ENCODE measurements around the gene USP19. TPM values are rescaled to one million over a fixed set of nuclear protein-coding genes. Genes with fewer than 3 reads are reported as not detected.

USP19 gene
- total and polyA plus RNA-seq, 2 of the 8 experiments (the other 6 are each of a cell fraction or from before 2014, with no cell fraction given), result 46.4 to 65.8 TPM

DNA sequence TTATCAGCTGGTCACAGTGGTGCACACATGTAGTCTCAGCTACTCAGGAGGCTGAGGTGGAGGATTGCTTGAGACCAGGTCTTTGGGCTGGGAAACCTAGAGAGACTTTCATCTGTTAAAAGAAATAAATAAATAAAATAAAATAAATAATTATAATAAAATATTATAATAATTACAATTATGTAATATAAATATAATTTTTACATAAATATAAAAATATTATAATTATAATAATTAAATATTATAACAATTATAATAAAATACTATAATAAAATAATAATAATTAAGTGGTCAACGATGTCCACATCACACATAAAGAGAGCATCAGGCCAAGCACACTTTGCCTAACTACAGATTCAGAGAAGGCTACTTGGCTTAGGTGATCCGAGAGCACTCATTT, 41.4 kb downstream of the USP19 start (continued):
- TF ChIP-seq, protein P1, sequence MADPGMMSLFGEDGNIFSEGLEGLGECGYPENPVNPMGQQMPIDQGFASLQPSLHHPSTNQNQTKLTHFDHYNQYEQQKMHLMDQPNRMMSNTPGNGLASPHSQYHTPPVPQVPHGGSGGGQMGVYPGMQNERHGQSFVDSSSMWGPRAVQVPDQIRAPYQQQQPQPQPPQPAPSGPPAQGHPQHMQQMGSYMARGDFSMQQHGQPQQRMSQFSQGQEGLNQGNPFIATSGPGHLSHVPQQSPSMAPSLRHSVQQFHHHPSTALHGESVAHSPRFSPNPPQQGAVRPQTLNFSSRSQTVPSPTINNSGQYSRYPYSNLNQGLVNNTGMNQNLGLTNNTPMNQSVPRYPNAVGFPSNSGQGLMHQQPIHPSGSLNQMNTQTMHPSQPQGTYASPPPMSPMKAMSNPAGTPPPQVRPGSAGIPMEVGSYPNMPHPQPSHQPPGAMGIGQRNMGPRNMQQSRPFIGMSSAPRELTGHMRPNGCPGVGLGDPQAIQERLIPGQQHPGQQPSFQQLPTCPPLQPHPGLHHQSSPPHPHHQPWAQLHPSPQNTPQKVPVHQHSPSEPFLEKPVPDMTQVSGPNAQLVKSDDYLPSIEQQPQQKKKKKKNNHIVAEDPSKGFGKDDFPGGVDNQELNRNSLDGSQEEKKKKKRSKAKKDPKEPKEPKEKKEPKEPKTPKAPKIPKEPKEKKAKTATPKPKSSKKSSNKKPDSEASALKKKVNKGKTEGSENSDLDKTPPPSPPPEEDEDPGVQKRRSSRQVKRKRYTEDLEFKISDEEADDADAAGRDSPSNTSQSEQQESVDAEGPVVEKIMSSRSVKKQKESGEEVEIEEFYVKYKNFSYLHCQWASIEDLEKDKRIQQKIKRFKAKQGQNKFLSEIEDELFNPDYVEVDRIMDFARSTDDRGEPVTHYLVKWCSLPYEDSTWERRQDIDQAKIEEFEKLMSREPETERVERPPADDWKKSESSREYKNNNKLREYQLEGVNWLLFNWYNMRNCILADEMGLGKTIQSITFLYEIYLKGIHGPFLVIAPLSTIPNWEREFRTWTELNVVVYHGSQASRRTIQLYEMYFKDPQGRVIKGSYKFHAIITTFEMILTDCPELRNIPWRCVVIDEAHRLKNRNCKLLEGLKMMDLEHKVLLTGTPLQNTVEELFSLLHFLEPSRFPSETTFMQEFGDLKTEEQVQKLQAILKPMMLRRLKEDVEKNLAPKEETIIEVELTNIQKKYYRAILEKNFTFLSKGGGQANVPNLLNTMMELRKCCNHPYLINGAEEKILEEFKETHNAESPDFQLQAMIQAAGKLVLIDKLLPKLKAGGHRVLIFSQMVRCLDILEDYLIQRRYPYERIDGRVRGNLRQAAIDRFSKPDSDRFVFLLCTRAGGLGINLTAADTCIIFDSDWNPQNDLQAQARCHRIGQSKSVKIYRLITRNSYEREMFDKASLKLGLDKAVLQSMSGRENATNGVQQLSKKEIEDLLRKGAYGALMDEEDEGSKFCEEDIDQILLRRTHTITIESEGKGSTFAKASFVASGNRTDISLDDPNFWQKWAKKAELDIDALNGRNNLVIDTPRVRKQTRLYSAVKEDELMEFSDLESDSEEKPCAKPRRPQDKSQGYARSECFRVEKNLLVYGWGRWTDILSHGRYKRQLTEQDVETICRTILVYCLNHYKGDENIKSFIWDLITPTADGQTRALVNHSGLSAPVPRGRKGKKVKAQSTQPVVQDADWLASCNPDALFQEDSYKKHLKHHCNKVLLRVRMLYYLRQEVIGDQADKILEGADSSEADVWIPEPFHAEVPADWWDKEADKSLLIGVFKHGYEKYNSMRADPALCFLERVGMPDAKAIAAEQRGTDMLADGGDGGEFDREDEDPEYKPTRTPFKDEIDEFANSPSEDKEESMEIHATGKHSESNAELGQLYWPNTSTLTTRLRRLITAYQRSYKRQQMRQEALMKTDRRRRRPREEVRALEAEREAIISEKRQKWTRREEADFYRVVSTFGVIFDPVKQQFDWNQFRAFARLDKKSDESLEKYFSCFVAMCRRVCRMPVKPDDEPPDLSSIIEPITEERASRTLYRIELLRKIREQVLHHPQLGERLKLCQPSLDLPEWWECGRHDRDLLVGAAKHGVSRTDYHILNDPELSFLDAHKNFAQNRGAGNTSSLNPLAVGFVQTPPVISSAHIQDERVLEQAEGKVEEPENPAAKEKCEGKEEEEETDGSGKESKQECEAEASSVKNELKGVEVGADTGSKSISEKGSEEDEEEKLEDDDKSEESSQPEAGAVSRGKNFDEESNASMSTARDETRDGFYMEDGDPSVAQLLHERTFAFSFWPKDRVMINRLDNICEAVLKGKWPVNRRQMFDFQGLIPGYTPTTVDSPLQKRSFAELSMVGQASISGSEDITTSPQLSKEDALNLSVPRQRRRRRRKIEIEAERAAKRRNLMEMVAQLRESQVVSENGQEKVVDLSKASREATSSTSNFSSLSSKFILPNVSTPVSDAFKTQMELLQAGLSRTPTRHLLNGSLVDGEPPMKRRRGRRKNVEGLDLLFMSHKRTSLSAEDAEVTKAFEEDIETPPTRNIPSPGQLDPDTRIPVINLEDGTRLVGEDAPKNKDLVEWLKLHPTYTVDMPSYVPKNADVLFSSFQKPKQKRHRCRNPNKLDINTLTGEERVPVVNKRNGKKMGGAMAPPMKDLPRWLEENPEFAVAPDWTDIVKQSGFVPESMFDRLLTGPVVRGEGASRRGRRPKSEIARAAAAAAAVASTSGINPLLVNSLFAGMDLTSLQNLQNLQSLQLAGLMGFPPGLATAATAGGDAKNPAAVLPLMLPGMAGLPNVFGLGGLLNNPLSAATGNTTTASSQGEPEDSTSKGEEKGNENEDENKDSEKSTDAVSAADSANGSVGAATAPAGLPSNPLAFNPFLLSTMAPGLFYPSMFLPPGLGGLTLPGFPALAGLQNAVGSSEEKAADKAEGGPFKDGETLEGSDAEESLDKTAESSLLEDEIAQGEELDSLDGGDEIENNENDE (IDR thresholded peaks at IDR 0.05; ENCODE audit: insufficient replicate concordance, low read length), result no peak
- TF ChIP-seq, protein P2, sequence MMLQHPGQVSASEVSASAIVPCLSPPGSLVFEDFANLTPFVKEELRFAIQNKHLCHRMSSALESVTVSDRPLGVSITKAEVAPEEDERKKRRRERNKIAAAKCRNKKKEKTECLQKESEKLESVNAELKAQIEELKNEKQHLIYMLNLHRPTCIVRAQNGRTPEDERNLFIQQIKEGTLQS (IDR thresholded peaks at IDR 0.05; ENCODE audit: insufficient read depth, low read depth, low read length), result no peak
- TF ChIP-seq CREB1 (IDR thresholded peaks at IDR 0.05) (no peak), CBX5 (IDR thresholded peaks at IDR 0.05; ENCODE audit: low read depth, low read length) (no peak), RXRA (IDR thresholded peaks at IDR 0.05; ENCODE audit: insufficient read depth, low read depth, low read length) (no peak), SP1 (IDR thresholded peaks at IDR 0.05; ENCODE audit: low read depth, low read length) (no peak), YY1 (IDR thresholded peaks at IDR 0.05; ENCODE audit: low read depth, low read length) (no peak), KDM4A (IDR thresholded peaks at IDR 0.05; ENCODE audit: low read depth, low read length, severe bottlenecking) (no peak), MAFK (IDR thresholded peaks at IDR 0.05; ENCODE audit: low read depth, low read length) (no peak), TEAD4 (IDR thresholded peaks at IDR 0.05; ENCODE audit: low read depth, low read length) (no peak), RNF2 (IDR thresholded peaks at IDR 0.05; ENCODE audit: borderline replicate concordance, low read depth, low read length, missing control alignments, poor library complexity, severe bottlenecking) (no peak)
